GM12891 (cell line): ENCODE data around the gene DNAH10.

Source experiments
- PAX5 ChIP-seq: IDR thresholded peaks from 2 replicates; pipeline ENCODE4 v1.6.1; 2011; ENCODE audit warnings: low read length, moderate library complexity, mild to moderate bottlenecking; ENCODE audit not compliant: insufficient read depth, severe bottlenecking
- POLR2A ChIP-seq: IDR thresholded peaks from 2 replicates; pipeline ENCODE4 v1.6.1; 2011; ENCODE audit warnings: low read depth, low read length, control low read depth
- POLR2AphosphoS5 ChIP-seq: IDR thresholded peaks from 2 replicates; pipeline ENCODE4 v1.6.1; 2011; ENCODE audit warnings: low read depth, low read length, control low read depth
- TAF1 ChIP-seq: IDR thresholded peaks from 2 replicates; pipeline ENCODE4 v1.6.1; 2011; ENCODE audit warnings: low read depth, low read length, control low read depth

- TF ChIP-seq POLR2A (no peak), TAF1 (no peak), POLR2AphosphoS5 (no peak), PAX5 (no peak)
These were observed 92.8 kb downstream of the DNAH10 start for GRCh38 chr12:123854918-123855317.
